SKM-1 treated with dmso at 0.1 percent for 144 hours (cell line): ENCODE measurements around the gene CNNM3.

Experiments
- DNase-seq: peaks from one replicate; lab custom pipeline; 2025; ENCODE audit not compliant: unreplicated experiment; lab: John Stamatoyannopoulos, UW

CNNM3 gene

GRCh38 chr2:96874198-96874831 lies 58.2 kb downstream of the CNNM3 start:
- no peak for DNase-seq

- no peak for DNase-seq
Measured at GRCh38 chr2:96875498-96876268, 59.6 kb downstream of the CNNM3 start.

GRCh38 chr2:96876269-96877041 lies 60.4 kb downstream of the CNNM3 start:
- DNase-seq, result peak; percentile 44

GRCh38 chr2:96877042-96877451 lies 61.0 kb downstream of the CNNM3 start:
- DNase-seq, result no peak

GRCh38 chr2:96877631-96878092 lies 61.6 kb downstream of the CNNM3 start:
- DNase-seq, result no peak

GRCh38 chr2:96878171-96878570 lies 62.1 kb downstream of the CNNM3 start:
- DNase-seq, result no peak

GRCh38 chr2:96878796-96879544 lies 62.9 kb downstream of the CNNM3 start:
- DNase-seq, result no peak

- DNase-seq, result no peak
Measured at GRCh38 chr2:96879545-96880040, 63.5 kb downstream of the CNNM3 start.

GRCh38 chr2:96880891-96881273 lies 64.8 kb downstream of the CNNM3 start:
- DNase-seq, result no peak

- no peak for DNase-seq
Measured at GRCh38 chr2:96881349-96882195, 65.5 kb downstream of the CNNM3 start.

- DNase-seq, result no peak
Measured at GRCh38 chr2:96882230-96882629, 66.2 kb downstream of the CNNM3 start.

GRCh38 chr2:96882906-96883305 lies 66.8 kb downstream of the CNNM3 start:
- DNase-seq, result no peak

- no peak for DNase-seq
Measured at GRCh38 chr2:96883306-96883705, 67.2 kb downstream of the CNNM3 start.
